Astrocyte of the spinal cord (primary cell): ENCODE measurements around the gene SINHCAF.
"Not testable (repeated sequence)": the region's sequence is repeated elsewhere in the genome, so short reads cannot be mapped to it uniquely, and the experiment has no call there.

Source experiments
- DNase-seq: peaks from one replicate; pipeline ENCODE4 v3.0.0; 2011; ENCODE audit warnings: low read depth, low spot score
- H3K4me3 ChIP-seq: 2 replicates; pipeline ENCODE4 v1.5.1; 2011; ENCODE audit warnings: low read depth, mild to moderate bottlenecking, low read length, moderate library complexity
- CTCF ChIP-seq: IDR thresholded peaks from 2 replicates; pipeline ENCODE4 v1.5.1; 2012; ENCODE audit warnings: low read depth, mild to moderate bottlenecking, low read length, inconsistent platforms
- in situ Hi-C: cut with HindIII; loops from 2 replicates; pipeline ENCODE4 v1.10.0; 2017; ENCODE audit warnings: low sequenced_read_pairs

The SINHCAF gene

GRCh38 chr12:31325877-31326631 lies at the start of gene SINHCAF:
SINHCAF (minus strand) TSS chr12:31326150; CDS start chr12:31298204, 27,946 bp downstream.
- peak within 1 kb of the TSS; percentile 87 for H3K4me3 ChIP-seq
- in situ Hi-C loops, result no loop called here
- DNase-seq, result peak; percentile 100
- TF ChIP-seq CTCF, result no peak

- in situ Hi-C loops, DNase-seq, H3K4me3 ChIP-seq: not testable (repeated sequence)
Measured at GRCh38 chr12:31375422-31375821, 49.5 kb upstream of the SINHCAF start.

- in situ Hi-C loops, result no loop called here
- H3K4me3 ChIP-seq, result no peak overlapping the region
- TF ChIP-seq CTCF, result no peak
- DNase-seq, result no peak
Measured at GRCh38 chr12:31371256-31371620, 45.3 kb upstream of the SINHCAF start.

- H3K4me3 ChIP-seq, result no peak overlapping the region
- in situ Hi-C loops, result no loop called here
- DNase-seq, result no peak
- TF ChIP-seq CTCF, result no peak
Measured at GRCh38 chr12:31370531-31371255, 44.7 kb upstream of the SINHCAF start.

GRCh38 chr12:31369712-31370521 lies 44.0 kb upstream of the SINHCAF start:
- TF ChIP-seq CTCF, result no peak
- DNase-seq, result peak; percentile 50
- in situ Hi-C loops, result no loop called here
- no peak overlapping the region for H3K4me3 ChIP-seq

- no peak overlapping the region for H3K4me3 ChIP-seq
- in situ Hi-C loops, result no loop called here
- TF ChIP-seq CTCF, result no peak
- DNase-seq, result no peak
Measured at GRCh38 chr12:31368666-31369361, 42.9 kb upstream of the SINHCAF start.
